AG04449 (cell line): Measurements from ENCODE around the gene ANKS1B.

Experiments
- CTCF ChIA-PET: fragments of 350-600 bp; formaldehyde crosslinking; extraction: SDS; loops from one replicate; lab custom pipeline; 2021; ENCODE audit warnings: antibody characterized with exemption; lab: Yijun Ruan, JAX
- POLR2A ChIA-PET: fragments of 400-600, 350-600 bp; formaldehyde crosslinking; extraction: SDS; loops from one replicate; lab custom pipeline; 2020; ENCODE audit warnings: antibody characterized with exemption, inconsistent platforms; lab: Yijun Ruan, JAX
- DNase-seq: peaks from one replicate; pipeline ENCODE4 v3.0.0-alpha.2; 2010; ENCODE audit warnings: low read depth, low spot score
- H3K4me3 ChIP-seq: 2 replicates; pipeline ENCODE4 v1.5.1; 2011; ENCODE audit warnings: low read depth, mild to moderate bottlenecking, control low read depth, low read length
- TF ChIP-seq, protein P1 (sequence below): IDR thresholded peaks from one replicate; pipeline ENCODE4 v1.5.1; 2011; ENCODE audit warnings: mild to moderate bottlenecking, moderate library complexity, low read length, control low read depth, inconsistent platforms; ENCODE audit not compliant: insufficient read depth; ENCODE audit errors: missing control alignments

The ANKS1B gene

DNA sequence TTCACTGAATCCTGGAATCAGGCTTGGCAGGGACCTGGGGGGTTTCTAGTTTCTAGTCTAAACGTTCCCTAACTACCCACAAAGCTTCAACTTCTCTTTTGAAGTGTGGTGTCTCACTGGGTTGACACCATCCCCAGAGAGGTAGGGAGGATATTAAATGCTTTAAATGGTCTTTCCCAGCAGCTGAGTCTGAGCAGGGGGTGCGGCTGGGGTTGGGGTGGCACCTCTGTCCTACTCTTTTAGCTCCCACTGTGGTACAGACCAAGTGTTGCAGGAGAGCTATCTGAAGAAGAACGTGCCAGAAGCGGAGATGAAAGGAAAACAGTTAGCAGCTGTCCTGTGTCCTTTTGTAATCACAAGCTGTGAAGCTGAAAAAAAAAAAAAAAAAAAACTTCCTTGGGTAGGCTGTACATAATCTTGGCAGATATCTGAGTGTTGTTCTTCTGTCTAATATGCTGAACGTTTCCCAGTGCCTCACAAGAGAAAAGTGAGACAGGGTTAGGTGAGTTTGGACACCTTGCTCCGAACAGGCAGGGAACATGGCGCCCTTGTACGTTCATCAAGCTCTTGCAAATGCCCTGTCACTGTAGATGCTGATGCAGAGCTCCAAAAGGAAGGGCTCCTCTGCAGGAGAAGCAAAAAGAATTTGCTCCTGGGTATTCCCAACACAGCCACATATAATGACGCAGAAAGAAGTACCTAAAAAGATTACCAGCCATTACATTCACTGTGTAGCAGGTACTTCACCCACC, 892.5 kb downstream of the ANKS1B start:
- TF ChIP-seq, protein P1, sequence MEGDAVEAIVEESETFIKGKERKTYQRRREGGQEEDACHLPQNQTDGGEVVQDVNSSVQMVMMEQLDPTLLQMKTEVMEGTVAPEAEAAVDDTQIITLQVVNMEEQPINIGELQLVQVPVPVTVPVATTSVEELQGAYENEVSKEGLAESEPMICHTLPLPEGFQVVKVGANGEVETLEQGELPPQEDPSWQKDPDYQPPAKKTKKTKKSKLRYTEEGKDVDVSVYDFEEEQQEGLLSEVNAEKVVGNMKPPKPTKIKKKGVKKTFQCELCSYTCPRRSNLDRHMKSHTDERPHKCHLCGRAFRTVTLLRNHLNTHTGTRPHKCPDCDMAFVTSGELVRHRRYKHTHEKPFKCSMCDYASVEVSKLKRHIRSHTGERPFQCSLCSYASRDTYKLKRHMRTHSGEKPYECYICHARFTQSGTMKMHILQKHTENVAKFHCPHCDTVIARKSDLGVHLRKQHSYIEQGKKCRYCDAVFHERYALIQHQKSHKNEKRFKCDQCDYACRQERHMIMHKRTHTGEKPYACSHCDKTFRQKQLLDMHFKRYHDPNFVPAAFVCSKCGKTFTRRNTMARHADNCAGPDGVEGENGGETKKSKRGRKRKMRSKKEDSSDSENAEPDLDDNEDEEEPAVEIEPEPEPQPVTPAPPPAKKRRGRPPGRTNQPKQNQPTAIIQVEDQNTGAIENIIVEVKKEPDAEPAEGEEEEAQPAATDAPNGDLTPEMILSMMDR = no peak
- ChIA-PET CTCF (no interaction called here), POLR2A (no interaction called here)
- DNase-seq = no peak
- H3K4me3 ChIP-seq = no peak overlapping the region

DNA sequence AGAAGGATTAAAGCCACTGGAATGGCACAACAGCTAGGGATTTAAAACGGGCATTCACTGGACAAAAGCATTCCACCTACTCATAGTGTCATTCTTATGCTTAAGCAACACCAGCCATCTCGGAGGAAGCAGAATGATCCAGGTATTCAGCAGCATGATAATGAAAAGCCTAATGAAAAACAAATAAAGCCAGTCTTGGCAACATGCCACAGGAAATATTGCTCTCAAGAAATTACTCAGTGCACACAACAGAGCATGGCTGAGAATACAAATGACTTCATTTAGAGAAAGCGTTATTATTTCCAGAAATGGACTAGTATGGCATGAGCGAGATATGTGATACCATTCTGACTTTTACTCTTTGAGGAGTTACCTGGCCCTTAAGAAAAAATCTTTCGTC, 897.5 kb downstream of the ANKS1B start:
- DNase-seq = no peak
- TF ChIP-seq, protein P1 = no peak
- POLR2A ChIA-PET = no interaction called here
- no peak overlapping the region for H3K4me3 ChIP-seq
- CTCF ChIA-PET = no interaction called here

DNA sequence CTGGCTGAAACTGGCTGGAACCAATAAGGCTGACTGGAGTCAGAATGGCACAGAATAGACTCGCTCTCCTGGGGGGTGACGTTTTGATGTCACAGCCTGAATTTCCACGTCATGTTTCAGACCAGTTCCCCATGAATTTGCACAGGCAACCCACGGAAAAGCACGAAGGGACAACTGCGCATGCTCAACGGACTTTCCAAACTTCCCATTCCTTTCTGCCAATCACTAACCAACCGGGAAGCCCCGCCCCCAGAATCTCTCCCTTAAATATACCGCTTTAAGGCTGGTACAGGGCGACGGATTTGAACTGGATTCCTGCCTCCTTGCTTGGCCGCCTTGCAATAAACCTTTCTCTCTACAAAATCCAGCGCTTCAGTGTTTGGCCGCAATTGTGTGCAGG, 904.9 kb downstream of the ANKS1B start:
- DNase-seq = no peak
- no peak overlapping the region for H3K4me3 ChIP-seq
- CTCF ChIA-PET = no interaction called here
- TF ChIP-seq, protein P1 = no peak
- POLR2A ChIA-PET = no interaction called here

DNA sequence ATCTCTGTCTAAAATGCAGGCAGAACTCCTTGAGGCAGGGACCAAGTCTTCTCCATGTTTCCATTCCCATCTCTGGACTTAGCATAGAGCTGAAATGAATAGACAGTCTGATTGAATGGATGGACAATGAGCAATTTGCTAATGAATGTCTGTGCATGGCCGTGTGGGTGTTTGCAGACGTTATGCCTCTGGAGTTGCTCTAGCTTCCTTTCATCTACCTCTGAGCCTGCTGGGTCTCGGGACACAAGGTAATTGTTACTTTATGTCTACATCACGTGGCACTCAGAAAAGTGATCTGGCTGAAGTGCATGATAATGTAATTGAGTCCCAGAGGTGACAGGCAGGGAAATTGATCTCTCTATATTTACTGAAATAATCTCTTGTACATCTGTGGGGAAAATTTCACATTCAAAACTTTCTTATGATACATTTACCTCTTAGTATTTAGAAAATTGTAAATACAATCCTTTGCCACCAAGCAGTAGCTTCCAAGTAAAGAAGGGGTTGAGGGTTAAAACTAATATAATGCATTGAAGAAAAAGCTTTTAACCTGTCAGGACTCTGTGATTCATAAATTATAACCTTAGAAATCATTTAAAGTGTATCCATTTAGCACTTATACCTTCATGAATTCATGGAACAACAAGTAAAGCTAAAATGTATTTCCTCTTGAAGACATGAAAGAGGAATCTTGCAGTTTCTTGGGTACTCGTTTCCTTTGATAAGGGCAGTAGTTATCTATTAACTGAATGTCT, 915.6 kb downstream of the ANKS1B start:
- CTCF ChIA-PET = no interaction called here
- no peak for DNase-seq
- no peak overlapping the region for H3K4me3 ChIP-seq
- TF ChIP-seq, protein P1 = no peak
- POLR2A ChIA-PET = no interaction called here

DNA sequence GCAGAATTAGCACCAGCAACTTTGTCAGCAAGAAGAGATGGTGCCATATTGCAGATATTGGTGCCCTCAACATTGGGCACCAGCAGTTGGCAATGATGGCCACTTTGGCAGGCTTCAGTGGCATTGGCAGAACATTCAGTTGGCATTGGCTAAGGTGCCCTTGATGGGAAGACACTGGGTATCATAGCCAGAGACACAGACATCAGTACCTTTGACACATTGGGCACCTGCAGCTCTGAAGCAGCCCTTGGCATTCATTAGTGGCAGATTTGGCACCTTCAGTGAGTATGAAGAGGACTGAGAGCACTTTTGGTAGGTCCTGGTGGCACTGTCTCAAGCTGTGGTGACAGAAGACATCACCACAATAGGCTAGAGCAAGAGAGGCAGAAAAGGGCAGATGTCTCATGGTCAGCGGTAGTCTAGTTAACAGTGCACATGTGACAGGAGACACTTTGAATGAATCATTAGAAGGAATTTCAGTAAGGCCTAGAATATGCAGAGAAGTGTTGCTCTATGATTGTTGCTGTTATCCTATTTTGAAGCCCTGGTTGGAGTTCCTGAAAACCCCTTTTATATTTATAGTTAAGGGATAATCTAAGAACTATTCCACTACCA, 917.5 kb downstream of the ANKS1B start:
- POLR2A ChIA-PET = no interaction called here
- DNase-seq = no peak
- TF ChIP-seq, protein P1 = no peak
- CTCF ChIA-PET = no interaction called here
- H3K4me3 ChIP-seq = no peak overlapping the region

DNA sequence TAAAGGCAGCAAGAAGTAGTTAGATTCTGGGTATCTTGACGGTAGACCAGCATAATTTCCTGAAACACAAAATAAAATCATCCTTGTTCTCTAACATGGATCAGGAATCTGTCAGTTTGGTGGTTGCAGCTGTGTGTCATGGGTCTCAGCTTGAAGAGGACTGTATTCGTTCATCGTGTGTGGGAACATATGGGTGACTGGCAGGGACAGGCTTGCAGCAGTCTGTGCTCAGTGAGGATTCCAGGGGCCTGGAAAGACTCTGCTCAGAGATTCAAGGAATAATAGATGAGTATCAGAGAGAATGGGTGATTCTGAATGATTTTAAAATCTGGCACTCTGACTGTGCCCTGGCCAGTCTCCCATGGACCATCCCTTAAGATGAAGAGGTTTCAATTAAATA, 918.0 kb downstream of the ANKS1B start:
- ChIA-PET CTCF (no interaction called here), POLR2A (no interaction called here)
- DNase-seq = no peak
- H3K4me3 ChIP-seq = no peak overlapping the region
- TF ChIP-seq, protein P1 = no peak
